ENCODE data around the gene SIGLEC14.

SIGLEC14 gene

GRCh38 chr19:51651216-51651846 is 4.7 kb upstream of the SIGLEC14 start:
- H3K4me3 ChIP-seq (ENCODE audit: low read depth, low read length) = no peak overlapping the region
- TF ChIP-seq CTCF (IDR thresholded peaks at IDR 0.05; ENCODE audit: insufficient read depth, low read depth, low read length, missing control alignments) = no peak
- DNase-seq (ENCODE audit: low read depth) = peak; percentile 56

GRCh38 chr19:51647318-51647717 is 693 bp upstream of the SIGLEC14 start:
- no peak for DNase-seq (ENCODE audit: low read depth)
- H3K4me3 ChIP-seq (ENCODE audit: low read depth, low read length) = no peak overlapping the region
- TF ChIP-seq CTCF (IDR thresholded peaks at IDR 0.05; ENCODE audit: insufficient read depth, low read depth, low read length, missing control alignments) = no peak

- peak; percentile 65 for DNase-seq (ENCODE audit: low read depth)
- TF ChIP-seq CTCF (IDR thresholded peaks at IDR 0.05; ENCODE audit: insufficient read depth, low read depth, low read length, missing control alignments) = no peak
- H3K4me3 ChIP-seq (ENCODE audit: low read depth, low read length) = no peak overlapping the region
Observed at GRCh38 chr19:51644636-51645271, 1.9 kb downstream of the SIGLEC14 start.

GRCh38 chr19:51641648-51642047 is 5.0 kb downstream of the SIGLEC14 start:
- no peak overlapping the region for H3K4me3 ChIP-seq (ENCODE audit: low read depth, low read length)
- DNase-seq (ENCODE audit: low read depth) = no peak
- TF ChIP-seq CTCF (IDR thresholded peaks at IDR 0.05; ENCODE audit: insufficient read depth, low read depth, low read length, missing control alignments) = no peak

- H3K4me3 ChIP-seq (ENCODE audit: low read depth, low read length) = no peak overlapping the region
- no peak for TF ChIP-seq CTCF (IDR thresholded peaks at IDR 0.05; ENCODE audit: insufficient read depth, low read depth, low read length, missing control alignments)
- DNase-seq (ENCODE audit: low read depth) = no peak
Observed at GRCh38 chr19:51640386-51640785, 6.2 kb downstream of the SIGLEC14 start.

- DNase-seq (ENCODE audit: low read depth) = no peak
- no peak overlapping the region for H3K4me3 ChIP-seq (ENCODE audit: low read depth, low read length)
- TF ChIP-seq CTCF (IDR thresholded peaks at IDR 0.05; ENCODE audit: insufficient read depth, low read depth, low read length, missing control alignments) = no peak
Observed at GRCh38 chr19:51639916-51640315, 6.7 kb downstream of the SIGLEC14 start.
